Heart right ventricle (tissue), 16 donors: Measurements from ENCODE around the gene ATP6V1C2. TPM values are rescaled to one million over a fixed set of nuclear protein-coding genes. Genes with fewer than 3 reads are reported as not detected.

Experiments
- ATAC-seq, 8 donors: fragments of 200-7000 bp; cut with Tn5 transposase; one replicate each; pipeline ENCODE4 v1.9.1; 2020; ENCODE audit warnings: mild to moderate bottlenecking in 8 of 8, moderate library complexity in 8 of 8, moderate number of reproducible peaks in 1 of 8
- DNase-seq, 2 donors: peaks; one replicate each; pipeline ENCODE4 v3.0.0-alpha.2; 2020
- H3K27ac ChIP-seq, 10 donors: fragments of 200-600 bp; sonication (generic) in 2 of 10; one replicate each; pipeline versions ENCODE4 v1.5.0 to v1.8.0; 2020 to 2022; ENCODE audit warnings: mild to moderate bottlenecking in 3 of 10
- H3K27me3 ChIP-seq, 7 donors: fragments of 200-600 bp; one replicate each; pipeline ENCODE4 v1.8.0; 2021 to 2022; ENCODE audit warnings: mild to moderate bottlenecking in 2 of 7
- H3K36me3 ChIP-seq, 9 donors: fragments of 200-600 bp; sonication (generic) in 1 of 9; one replicate each; pipeline versions ENCODE4 v1.5.0 to v1.8.0; 2020 to 2022; ENCODE audit warnings: mild to moderate bottlenecking in 2 of 9
- H3K4me1 ChIP-seq, 9 donors: fragments of 200-600 bp; sonication (generic) in 1 of 9; one replicate each; pipeline versions ENCODE4 v1.5.0 to v1.8.0; 2020 to 2022; ENCODE audit warnings: mild to moderate bottlenecking in 4 of 9
- H3K4me3 ChIP-seq, 10 donors: fragments of 200-600 bp; sonication (generic) in 2 of 10; one replicate each; pipeline versions ENCODE4 v1.5.0 to v1.8.0; 2020 to 2022; ENCODE audit warnings: mild to moderate bottlenecking in 7 of 10, moderate library complexity in 2 of 10
- H3K9me3 ChIP-seq, 11 donors: fragments of 200-600 bp in 10 of 11; sonication (generic) in 2 of 11; one replicate each; pipeline versions ENCODE4 v1.5.0 to v1.8.0; 2013 to 2022; ENCODE audit warnings: mild to moderate bottlenecking in 2 of 11, control low read depth in 1 of 11, moderate library complexity in 1 of 11
- CTCF ChIP-seq, 9 donors: fragments of 200-600 bp; sonication (generic) in 2 of 9; IDR thresholded peaks; one replicate each; pipeline versions ENCODE4 v1.5.0 to v1.8.0; 2021 to 2022; ENCODE audit warnings: antibody characterized with exemption in 9 of 9, mild to moderate bottlenecking in 5 of 9, moderate library complexity in 1 of 9
- WGBS, 2 donors: extraction: QIAGEN DNeasy Blood & Tissue Kit; methylation state at CpG; one replicate each; pipeline ENCODE4 v1.1.7; 2013; ENCODE audit warnings: inconsistent platforms in 1 of 2; 5-methylcytosine and 5-hydroxymethylcytosine counted together
- intact Hi-C, 10 donors: fragments of 100-400 bp; cut with DNase I; formaldehyde crosslinking; loops; one replicate each; pipeline versions ENCODE4 v1.11.1 to v1.14.2; 2022
- polyA plus RNA-seq, 2 donors: library from polyadenylated mRNA; stranded (reverse); fragments of 200-250 nt; gene quantifications; one replicate each; pipeline ENCODE4 v1.2.3, GENCODE V29; 2013
- total RNA-seq, 10 donors: library from RNA; stranded (reverse); fragmentation: NEBNext Ultra II Directional in 3 of 10; extraction: Animal tissue kit (Norgen Biotek cat#: 25700) in 3 of 10; gene quantifications; one replicate each; pipeline versions ENCODE4 v1.2.1 to v1.2.4, GENCODE V29; 2021 to 2023
- donor health status: Arrhythmogenic right ventricular cardiomyopathy.
- donor health status: ischemic (EF 13 %, LVEDD 7.1; RV severe dilation, severe dysfunction).
- donor health status: healthy with polysubstance abuse.
- donor health status: DM: no; HTN: yes; CAD: no.
- donor health status: DM: no; HTN: no; CAD: no.
- donor health status: ischemic (EF 25% LVEDD 6.9; RV normal size, moderate dysfunction).
- donor health status: ischemic (EF 25% LVEDD 5.7; RV mildly dilated, moderate dysfunction).
- donor health status: healthy.
- donor health status: DM: yes; HTN: yes; CAD: no.
- donor health status: Ischemic cardiomyopathy.
- donor health status: ischemic (EF 35%, LVEDD 5.7; RV mildly dilated, moderate dysfunction).
- donor health status: nonischemic (EF 11% LVEDD 7.7; RV severe dilation, severe dysfunction).
- donor health status: DM: yes; HTN: yes; CAD: no.
- donor health status: PGD.
- donor health status: ischemic (EF 29% LVEDD 5.4; RV normal size, mild dysfunction).
- donor health status: nonischemic (EF 23%, LVEDD 6.1; RV moderate dilation, normal function).

Gene ATP6V1C2
- total and polyA plus RNA-seq, 12 donors: 0.09 to 3.4 (median 0.72) TPM

GRCh38 chr2:10785260-10785659 lies 63.8 kb downstream of the ATP6V1C2 start:
- DNase-seq (peak; percentile 40 to 55), ATAC-seq (peak; percentile 42 to 95 (median 88))
- 53 to 71% methylated on average over 5 of the region's 5 CpGs for whole genome bisulfite sequencing, 2 donors
- H3K4me1 ChIP-seq: peaks cover 0 to 11% (median 0%) of the 10 kb centered on the region in 9 donors
- no peak for TF ChIP-seq CTCF (IDR thresholded peaks at IDR 0.05)
- H3K9me3 ChIP-seq: no peaks in the 10 kb centered on the region
- peak overlapping the region in 7 of 10 donors; percentile 18 to 68 (median 49) for H3K27ac ChIP-seq
- peaks cover 0 to 100% (median 67%) of the 10 kb centered on the region in 9 donors for H3K36me3 ChIP-seq
- no peaks in the 10 kb centered on the region for H3K27me3 ChIP-seq
- H3K4me3 ChIP-seq: no peak overlapping the region
- intact Hi-C loops: no loop called here

- TF ChIP-seq CTCF (IDR thresholded peaks at IDR 0.05): no peak
- no peak overlapping the region for H3K4me3 ChIP-seq
- 93 to 98% methylated on average over 11 to 12 of the region's 12 CpGs for WGBS, 2 donors
- ATAC-seq: no peak
- no peaks in the 10 kb centered on the region for H3K27me3 ChIP-seq
- no peak for DNase-seq
- H3K9me3 ChIP-seq: no peaks in the 10 kb centered on the region
- intact Hi-C loops: no loop called here
- peak overlapping the region in 4 of 10 donors; percentile 49 to 68 (median 57) for H3K27ac ChIP-seq
- peaks cover 0 to 100% (median 75%) of the 10 kb centered on the region in 9 donors for H3K36me3 ChIP-seq
- peaks cover 0 to 11% (median 0%) of the 10 kb centered on the region in 9 donors for H3K4me1 ChIP-seq
These were observed 65.0 kb downstream of the ATP6V1C2 start for GRCh38 chr2:10786240-10786982.

GRCh38 chr2:10787176-10787968 lies 65.9 kb downstream of the ATP6V1C2 start:
- no peak for DNase-seq
- intact Hi-C loops: no loop called here
- WGBS, 2 donors: 91 to 92% methylated on average over 20 of the region's 20 CpGs
- Histone ChIP-seq H3K4me3 (no peak overlapping the region), H3K9me3 (no peaks in the 10 kb centered on the region), H3K36me3 (peaks cover 0 to 100% (median 73%) of the 10 kb centered on the region in 9 donors), H3K27ac (no peak overlapping the region), H3K4me1 (peaks cover 0 to 15% (median 0%) of the 10 kb centered on the region in 9 donors), H3K27me3 (no peaks in the 10 kb centered on the region)
- TF ChIP-seq CTCF (IDR thresholded peaks at IDR 0.05): peak in 3 of 9 donors; percentile 15 to 30 (median 30)
- no peak for ATAC-seq

- Histone ChIP-seq H3K27me3 (no peaks in the 10 kb centered on the region), H3K27ac (no peak overlapping the region), H3K4me3 (no peak overlapping the region), H3K9me3 (no peaks in the 10 kb centered on the region), H3K4me1 (peaks cover 0 to 19% (median 0%) of the 10 kb centered on the region in 9 donors), H3K36me3 (peaks cover 0 to 100% (median 76%) of the 10 kb centered on the region in 9 donors)
- no peak for DNase-seq
- 75 to 80% methylated on average over 8 of the region's 8 CpGs for WGBS, 2 donors
- TF ChIP-seq CTCF (IDR thresholded peaks at IDR 0.05): no peak
- intact Hi-C loops: no loop called here
- ATAC-seq: no peak
These were observed 67.4 kb downstream of the ATP6V1C2 start for GRCh38 chr2:10788855-10789254.
